Ascending aorta (tissue), 2 donors: Measurements from ENCODE around the gene HLTF. TPM values are rescaled to one million over a fixed set of nuclear protein-coding genes. Genes with fewer than 3 reads are reported as not detected.

Experiments used
- DNase-seq, 2 donors: peaks; one replicate each; pipeline ENCODE4 v3.0.0-alpha.2; 2019; ENCODE audit warnings: low spot score in 2 of 2
- H3K27ac ChIP-seq, 2 donors: fragments of 200-600 bp; sonication (generic); one replicate each; pipeline ENCODE4 v1.5.1; 2016 to 2017; ENCODE audit warnings: mild to moderate bottlenecking in 1 of 2
- H3K27me3 ChIP-seq: fragments of 200-600 bp; sonication (generic); one replicate; pipeline ENCODE4 v1.5.1; 2017
- H3K36me3 ChIP-seq, 2 donors: fragments of 200-600 bp; sonication (generic); one replicate each; pipeline ENCODE4 v1.5.1; 2016
- H3K4me1 ChIP-seq, 2 donors: fragments of 200-600 bp; sonication (generic); one replicate each; pipeline ENCODE4 v1.5.1; 2016 to 2017; ENCODE audit warnings: mild to moderate bottlenecking in 1 of 2
- H3K4me3 ChIP-seq, 2 donors: fragments of 200-600 bp; sonication (generic); one replicate each; pipeline ENCODE4 v1.5.1; 2016 to 2017; ENCODE audit warnings: mild to moderate bottlenecking in 1 of 2
- H3K9me3 ChIP-seq, 2 donors: fragments of 200-600 bp; sonication (generic); one replicate each; pipeline ENCODE4 v1.5.1; 2016
- intact Hi-C: fragments of 100-400 bp; cut with DNase I; formaldehyde crosslinking; loops from one replicate; pipeline ENCODE4 v1.15.1; 2023
- total RNA-seq: library from RNA; depleted of rRNA; stranded (reverse); fragments of >200 nt; gene quantifications from one replicate; pipeline ENCODE4 v1.1.0, GENCODE V29; 2016
- TF ChIP-seq, protein P1 (sequence below), 3 experiments: fragments of 200-600 bp in 2 of 3; fragments of 450-650 bp in 1 of 3; sonication (generic) in 2 of 3; IDR thresholded peaks; one replicate each; pipeline ENCODE4 v1.5.1; 2016 to 2019; ENCODE audit warnings: antibody characterized with exemption in 3 of 3, mild to moderate bottlenecking in 1 of 3, moderate library complexity in 1 of 3

The HLTF gene
- total RNA-seq, 1 donor from 2014 or later: 136 TPM

- H3K27ac ChIP-seq: no peak overlapping the region
- H3K4me1 ChIP-seq: no peaks in the 10 kb centered on the region
- intact Hi-C loops: no loop called here
- peaks cover 23 to 38% of the 10 kb centered on the region in 2 donors for H3K36me3 ChIP-seq
- no peaks in the 10 kb centered on the region for H3K27me3 ChIP-seq
- DNase-seq: no peak
- TF ChIP-seq, protein P1, sequence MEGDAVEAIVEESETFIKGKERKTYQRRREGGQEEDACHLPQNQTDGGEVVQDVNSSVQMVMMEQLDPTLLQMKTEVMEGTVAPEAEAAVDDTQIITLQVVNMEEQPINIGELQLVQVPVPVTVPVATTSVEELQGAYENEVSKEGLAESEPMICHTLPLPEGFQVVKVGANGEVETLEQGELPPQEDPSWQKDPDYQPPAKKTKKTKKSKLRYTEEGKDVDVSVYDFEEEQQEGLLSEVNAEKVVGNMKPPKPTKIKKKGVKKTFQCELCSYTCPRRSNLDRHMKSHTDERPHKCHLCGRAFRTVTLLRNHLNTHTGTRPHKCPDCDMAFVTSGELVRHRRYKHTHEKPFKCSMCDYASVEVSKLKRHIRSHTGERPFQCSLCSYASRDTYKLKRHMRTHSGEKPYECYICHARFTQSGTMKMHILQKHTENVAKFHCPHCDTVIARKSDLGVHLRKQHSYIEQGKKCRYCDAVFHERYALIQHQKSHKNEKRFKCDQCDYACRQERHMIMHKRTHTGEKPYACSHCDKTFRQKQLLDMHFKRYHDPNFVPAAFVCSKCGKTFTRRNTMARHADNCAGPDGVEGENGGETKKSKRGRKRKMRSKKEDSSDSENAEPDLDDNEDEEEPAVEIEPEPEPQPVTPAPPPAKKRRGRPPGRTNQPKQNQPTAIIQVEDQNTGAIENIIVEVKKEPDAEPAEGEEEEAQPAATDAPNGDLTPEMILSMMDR (IDR thresholded peaks at IDR 0.05): no peak
- no peak overlapping the region for H3K4me3 ChIP-seq
- no peaks in the 10 kb centered on the region for H3K9me3 ChIP-seq
These were observed 18.4 kb downstream of the HLTF start for GRCh38 chr3:149067883-149068282.

GRCh38 chr3:149061776-149062175, 24.6 kb downstream of the HLTF start:
- DNase-seq: no peak
- H3K27me3 ChIP-seq: no peaks in the 10 kb centered on the region
- peaks cover 14 to 46% of the 10 kb centered on the region in 2 donors for H3K36me3 ChIP-seq
- H3K4me3 ChIP-seq: no peak overlapping the region
- TF ChIP-seq, protein P1 (IDR thresholded peaks at IDR 0.05): no peak
- no peak overlapping the region for H3K27ac ChIP-seq
- intact Hi-C loops: no loop called here
- H3K9me3 ChIP-seq: no peaks in the 10 kb centered on the region
- H3K4me1 ChIP-seq: no peaks in the 10 kb centered on the region

DNA sequence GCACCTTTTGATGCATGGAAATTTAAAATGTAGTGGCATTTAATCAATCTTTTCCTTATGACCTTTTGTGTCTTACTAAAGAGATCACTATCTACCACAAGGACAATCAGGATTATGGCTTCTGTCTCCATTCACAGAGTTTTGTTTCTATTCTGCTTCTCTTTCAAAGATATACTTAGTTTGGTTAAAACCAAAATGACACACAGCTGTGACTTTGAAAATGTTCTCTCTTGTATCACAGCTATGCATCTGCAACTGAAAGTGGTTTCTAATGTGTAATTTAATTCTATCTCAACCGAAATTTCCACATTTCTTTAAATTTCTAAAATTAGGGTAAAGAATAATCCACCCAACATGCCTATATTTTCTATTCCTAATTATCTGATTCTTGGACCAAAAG, 27.7 kb downstream of the HLTF start:
- Histone ChIP-seq H3K9me3 (no peaks in the 10 kb centered on the region), H3K4me3 (no peak overlapping the region), H3K4me1 (no peaks in the 10 kb centered on the region), H3K27me3 (no peaks in the 10 kb centered on the region), H3K27ac (no peak overlapping the region), H3K36me3 (peaks cover 19 to 41% of the 10 kb centered on the region in 2 donors)
- TF ChIP-seq, protein P1 (IDR thresholded peaks at IDR 0.05): no peak
- DNase-seq: no peak
- intact Hi-C loops: no loop called here

- DNase-seq: no peak
- Histone ChIP-seq H3K27ac (no peak overlapping the region), H3K9me3 (no peaks in the 10 kb centered on the region), H3K4me3 (no peak overlapping the region), H3K4me1 (no peaks in the 10 kb centered on the region), H3K27me3 (no peaks in the 10 kb centered on the region), H3K36me3 (peaks cover 21 to 46% of the 10 kb centered on the region in 2 donors)
- TF ChIP-seq, protein P1 (IDR thresholded peaks at IDR 0.05): no peak
- intact Hi-C loops: no loop called here
These were observed 28.1 kb downstream of the HLTF start for GRCh38 chr3:149058198-149058597.

DNA sequence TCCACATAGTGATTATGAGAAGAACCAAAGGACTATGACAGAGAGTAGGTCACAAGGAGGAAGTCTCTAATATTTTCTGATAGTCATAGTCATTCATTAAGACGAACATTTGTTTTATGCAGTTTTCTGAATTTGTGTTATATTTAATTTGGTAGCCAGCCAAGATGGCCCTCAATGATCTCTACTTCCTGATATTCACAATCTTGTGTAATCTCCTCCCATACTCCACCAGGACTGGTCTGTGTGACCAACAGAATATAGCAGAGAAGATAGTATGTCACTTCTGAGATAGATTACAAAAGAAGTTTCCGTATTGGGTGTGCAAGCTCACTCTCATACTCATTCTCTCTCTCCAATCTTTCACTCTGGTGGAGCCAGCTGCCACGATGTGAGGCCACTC, 30.8 kb downstream of the HLTF start:
- H3K4me3 ChIP-seq: no peak overlapping the region
- H3K27ac ChIP-seq: no peak overlapping the region
- no peak for DNase-seq
- no peaks in the 10 kb centered on the region for H3K4me1 ChIP-seq
- no peaks in the 10 kb centered on the region for H3K27me3 ChIP-seq
- TF ChIP-seq, protein P1 (IDR thresholded peaks at IDR 0.05): no peak
- H3K9me3 ChIP-seq: no peaks in the 10 kb centered on the region
- intact Hi-C loops: no loop called here
- H3K36me3 ChIP-seq: peaks cover 26 to 52% of the 10 kb centered on the region in 2 donors
